OCI-LY1 (cell line): ENCODE data around the gene NRP1.

ENCODE experiments used
- EZH2 ChIP-seq: fragments of 200-600 bp; sonication (generic), shearing (Covaris generic); IDR thresholded peaks from 2 replicates; pipeline ENCODE4 v1.8.0; 2017; ENCODE audit warnings: borderline replicate concordance, mixed run types, mild to moderate bottlenecking, antibody characterized with exemption, low read length, moderate library complexity, mixed read lengths
- TF ChIP-seq, protein P1 (sequence below): fragments of 200-600 bp; sonication (generic), shearing (Covaris generic); IDR thresholded peaks from 2 replicates; pipeline ENCODE4 v1.5.1; 2017; ENCODE audit warnings: mild to moderate bottlenecking, antibody characterized with exemption, low read length, moderate library complexity, mixed read lengths

- TF ChIP-seq, protein P1, sequence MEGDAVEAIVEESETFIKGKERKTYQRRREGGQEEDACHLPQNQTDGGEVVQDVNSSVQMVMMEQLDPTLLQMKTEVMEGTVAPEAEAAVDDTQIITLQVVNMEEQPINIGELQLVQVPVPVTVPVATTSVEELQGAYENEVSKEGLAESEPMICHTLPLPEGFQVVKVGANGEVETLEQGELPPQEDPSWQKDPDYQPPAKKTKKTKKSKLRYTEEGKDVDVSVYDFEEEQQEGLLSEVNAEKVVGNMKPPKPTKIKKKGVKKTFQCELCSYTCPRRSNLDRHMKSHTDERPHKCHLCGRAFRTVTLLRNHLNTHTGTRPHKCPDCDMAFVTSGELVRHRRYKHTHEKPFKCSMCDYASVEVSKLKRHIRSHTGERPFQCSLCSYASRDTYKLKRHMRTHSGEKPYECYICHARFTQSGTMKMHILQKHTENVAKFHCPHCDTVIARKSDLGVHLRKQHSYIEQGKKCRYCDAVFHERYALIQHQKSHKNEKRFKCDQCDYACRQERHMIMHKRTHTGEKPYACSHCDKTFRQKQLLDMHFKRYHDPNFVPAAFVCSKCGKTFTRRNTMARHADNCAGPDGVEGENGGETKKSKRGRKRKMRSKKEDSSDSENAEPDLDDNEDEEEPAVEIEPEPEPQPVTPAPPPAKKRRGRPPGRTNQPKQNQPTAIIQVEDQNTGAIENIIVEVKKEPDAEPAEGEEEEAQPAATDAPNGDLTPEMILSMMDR = no peak
- TF ChIP-seq EZH2 = no peak
Observed at GRCh38 chr10:33208166-33208565, 126.3 kb downstream of the NRP1 start.
